Liver (tissue), 9 donors: ENCODE measurements around the gene ACSS2. TPM values are rescaled to one million over a fixed set of nuclear protein-coding genes. Genes with fewer than 3 reads are reported as not detected.

Experiments used
- DNase-seq: peaks from one replicate; pipeline ENCODE4 v3.0.0-alpha.2; 2017; ENCODE audit warnings: low spot score
- H3K27ac ChIP-seq, 2 donors: one replicate each; pipeline ENCODE4 v1.7.0; 2013; ENCODE audit warnings: inconsistent platforms in 2 of 2, low read length in 2 of 2, control low read depth in 1 of 2, low read depth in 1 of 2, mild to moderate bottlenecking in 1 of 2
- H3K27me3 ChIP-seq, 4 donors: one replicate each; pipeline versions ENCODE4 v1.6.1 to v1.7.0; 2013; ENCODE audit warnings: low read length in 3 of 4, inconsistent platforms in 1 of 4, mild to moderate bottlenecking in 1 of 4, moderate library complexity in 1 of 4; ENCODE audit not compliant: control insufficient read depth in 4 of 4, insufficient read depth in 4 of 4
- H3K36me3 ChIP-seq, 4 donors: one replicate each; pipeline versions ENCODE4 v1.6.1 to v1.7.0; 2013; ENCODE audit warnings: low read length in 3 of 4, mild to moderate bottlenecking in 3 of 4, low read depth in 1 of 4, moderate library complexity in 1 of 4; ENCODE audit not compliant: control insufficient read depth in 4 of 4, insufficient read depth in 3 of 4
- H3K4me1 ChIP-seq, 4 donors: one replicate each; pipeline versions ENCODE4 v1.6.1 to v1.7.0; 2013; ENCODE audit warnings: low read length in 3 of 4, mild to moderate bottlenecking in 3 of 4, moderate library complexity in 1 of 4; ENCODE audit not compliant: control insufficient read depth in 4 of 4, insufficient read depth in 4 of 4
- H3K4me3 ChIP-seq, 3 donors: one replicate each; pipeline versions ENCODE4 v1.6.1 to v1.7.0; 2013; ENCODE audit warnings: low read length in 3 of 3, control low read depth in 1 of 3, low read depth in 1 of 3, mild to moderate bottlenecking in 1 of 3
- H3K9ac ChIP-seq, 2 donors: one replicate each; pipeline ENCODE4 v1.7.0; 2013; ENCODE audit warnings: low read length in 2 of 2, mild to moderate bottlenecking in 2 of 2, moderate library complexity in 2 of 2, control low read depth in 1 of 2, low read depth in 1 of 2
- H3K9me3 ChIP-seq, 4 donors: one replicate each; pipeline versions ENCODE4 v1.6.1 to v1.7.0; 2013; ENCODE audit warnings: low read length in 3 of 4; ENCODE audit not compliant: control insufficient read depth in 4 of 4
- ATF3 ChIP-seq: IDR thresholded peaks from 2 replicates; pipeline ENCODE4 v1.6.1; 2016; ENCODE audit warnings: antibody characterized with exemption
- CTCF ChIP-seq: fragments of 150-350 bp; IDR thresholded peaks from 2 replicates; pipeline ENCODE4 v1.5.1; 2017; ENCODE audit warnings: improper control_type of control experiment, low read depth, low read length; ENCODE audit not compliant: missing input control
- EGR1 ChIP-seq, 2 donors: IDR thresholded peaks; 2 replicates each; pipeline ENCODE4 v1.6.1; 2016 to 2018; ENCODE audit warnings: antibody characterized with exemption in 2 of 2, low read depth in 2 of 2
- FOXA1 ChIP-seq: IDR thresholded peaks from 2 replicates; pipeline ENCODE4 v1.6.1; 2016; ENCODE audit warnings: antibody characterized with exemption
- FOXA2 ChIP-seq: IDR thresholded peaks from 2 replicates; pipeline ENCODE4 v1.6.1; 2016; ENCODE audit warnings: antibody characterized with exemption
- GABPA ChIP-seq, 2 donors: IDR thresholded peaks in 1 of 2; conservative IDR thresholded peaks in 1 of 2; 2 replicates each; pipeline ENCODE4 v1.6.1; 2016; ENCODE audit warnings: antibody characterized with exemption in 2 of 2, mild to moderate bottlenecking in 1 of 2, moderate library complexity in 1 of 2
- HNF4A ChIP-seq, 2 donors: conservative IDR thresholded peaks; 2 replicates each; pipeline ENCODE4 v1.6.1; 2016; ENCODE audit warnings: antibody characterized with exemption in 2 of 2, mild to moderate bottlenecking in 2 of 2
- HNF4G ChIP-seq: IDR thresholded peaks from 2 replicates; pipeline ENCODE4 v1.6.1; 2016; ENCODE audit warnings: antibody characterized with exemption
- JUND ChIP-seq, 2 donors: IDR thresholded peaks; 2 replicates each; pipeline ENCODE4 v1.6.1; 2016; ENCODE audit warnings: antibody characterized with exemption in 2 of 2
- MAX ChIP-seq: IDR thresholded peaks from 2 replicates; pipeline ENCODE4 v1.6.1; 2016; ENCODE audit warnings: antibody characterized with exemption
- NR2F2 ChIP-seq: IDR thresholded peaks from 2 replicates; pipeline ENCODE4 v1.6.1; 2016; ENCODE audit warnings: antibody characterized with exemption
- RAD21 ChIP-seq, 2 donors: IDR thresholded peaks; 2 replicates each; pipeline ENCODE4 v1.6.1; 2016; ENCODE audit warnings: antibody characterized with exemption in 2 of 2, mild to moderate bottlenecking in 2 of 2
- REST ChIP-seq: IDR thresholded peaks from 2 replicates; pipeline ENCODE4 v1.6.1; 2016; ENCODE audit warnings: antibody characterized with exemption, mild to moderate bottlenecking
- RXRA ChIP-seq, 2 donors: IDR thresholded peaks; 2 replicates each; pipeline ENCODE4 v1.6.1; 2017 to 2018; ENCODE audit warnings: antibody characterized with exemption in 2 of 2, mild to moderate bottlenecking in 1 of 2
- SP1 ChIP-seq: IDR thresholded peaks from 2 replicates; pipeline ENCODE4 v1.6.1; 2018; ENCODE audit warnings: antibody characterized with exemption, mild to moderate bottlenecking
- TAF1 ChIP-seq: conservative IDR thresholded peaks from 2 replicates; pipeline ENCODE4 v1.6.1; 2016; ENCODE audit warnings: antibody characterized with exemption, mild to moderate bottlenecking
- YY1 ChIP-seq: IDR thresholded peaks from 2 replicates; pipeline ENCODE4 v1.6.1; 2016; ENCODE audit warnings: antibody characterized with exemption, mild to moderate bottlenecking
- ZBTB33 ChIP-seq: IDR thresholded peaks from 2 replicates; pipeline ENCODE4 v1.6.1; 2016; ENCODE audit warnings: antibody characterized with exemption
- WGBS: extraction: QIAGEN DNeasy Blood & Tissue Kit; methylation state at CpG from one replicate; pipeline ENCODE4 v1.1.7; 2013; 5-methylcytosine and 5-hydroxymethylcytosine counted together
- polyA plus RNA-seq, 2 donors: library from polyadenylated mRNA; stranded (reverse) in 1 of 2; unstranded in 1 of 2; fragments of 200-250 nt in 1 of 2; fragments of >200 nt in 1 of 2; fragmentation: Nextera tagmentation in 1 of 2; extraction: Ambion mirVana in 1 of 2; gene quantifications; one replicate each; pipeline versions ENCODE4 v1.2.1 to v1.2.3, GENCODE V29; 2013 to 2015
- total RNA-seq, 2 donors: library from RNA; depleted of rRNA; stranded (reverse); fragments of >200 nt; gene quantifications; one replicate each; pipeline ENCODE4 v1.2.3, GENCODE V29; 2014
- donor health status: healthy.
- donor health status: healthy.
- donor health status: healthy.
- donor health status: healthy.
- donor health status: healthy.

ACSS2 gene
- total and polyA plus RNA-seq, 4 donors = 29.8 to 260 (median 80.0) TPM

- Histone ChIP-seq H3K27me3 (no peaks in the 10 kb centered on the region), H3K36me3 (peaks cover 4 to 29% (median 11%) of the 10 kb centered on the region in 4 donors), H3K4me3 (no peak overlapping the region), H3K9me3 (no peaks in the 10 kb centered on the region), H3K4me1 (peaks cover 0 to 3% (median under 1%) of the 10 kb centered on the region in 4 donors), H3K27ac (no peak overlapping the region), H3K9ac (no peak overlapping the region)
- no peak for TF ChIP-seq HNF4A (conservative IDR thresholded peaks at IDR 0.05)
- TF ChIP-seq CTCF = no peak
- WGBS = 89% methylated on average over 1 of the region's 1 CpG
- DNase-seq = no peak
Measured at GRCh38 chr20:34940081-34940481, 63.7 kb downstream of the ACSS2 start.

GRCh38 chr20:34941226-34941625 is 64.8 kb downstream of the ACSS2 start:
- H3K27me3 ChIP-seq = no peaks in the 10 kb centered on the region
- no peak overlapping the region for H3K4me3 ChIP-seq
- peaks cover 4 to 37% (median 11%) of the 10 kb centered on the region in 4 donors for H3K36me3 ChIP-seq
- WGBS = 93% methylated on average over 4 of the region's 4 CpGs
- TF ChIP-seq FOXA2 (no peak), NR2F2 (no peak), TAF1 (no peak), SP1 (no peak), EGR1 (IDR thresholded peaks at IDR 0.05; ENCODE audit: low read depth in 2 of 2) (no peak), REST (no peak), JUND (IDR thresholded peaks at IDR 0.05) (no peak), RAD21 (IDR thresholded peaks at IDR 0.05) (no peak), HNF4G (no peak), CTCF (no peak), HNF4A (conservative IDR thresholded peaks at IDR 0.05) (no peak), RXRA (IDR thresholded peaks at IDR 0.05) (no peak), FOXA1 (no peak), MAX (no peak), ATF3 (no peak), ZBTB33 (no peak), GABPA (IDR thresholded peaks at IDR 0.05 in 1 of 2, conservative IDR thresholded peaks at IDR 0.05 in 1 of 2) (no peak), YY1 (no peak)
- no peak overlapping the region for H3K9ac ChIP-seq
- no peak overlapping the region for H3K27ac ChIP-seq
- H3K9me3 ChIP-seq = no peaks in the 10 kb centered on the region
- peaks cover 0 to 3% (median under 1%) of the 10 kb centered on the region in 4 donors for H3K4me1 ChIP-seq
- DNase-seq = no peak
